HG03565 (cell line): Measurements from ENCODE around the gene MTR.

Source experiments
- ATAC-seq: cut with Tn5 transposase; IDR thresholded peaks from one replicate; pipeline ENCODE4 v1.9.1; 2021; ENCODE audit warnings: mild to moderate bottlenecking, moderate library complexity; ENCODE audit not compliant: unreplicated experiment

The MTR gene

GRCh38 chr1:236948996-236949395 lies 153.9 kb downstream of the MTR start:
- no peak for ATAC-seq

- ATAC-seq: no peak
These were observed 155.3 kb downstream of the MTR start for GRCh38 chr1:236950365-236950764.

GRCh38 chr1:236951672-236952071 lies 156.6 kb downstream of the MTR start:
- no peak for ATAC-seq

DNA sequence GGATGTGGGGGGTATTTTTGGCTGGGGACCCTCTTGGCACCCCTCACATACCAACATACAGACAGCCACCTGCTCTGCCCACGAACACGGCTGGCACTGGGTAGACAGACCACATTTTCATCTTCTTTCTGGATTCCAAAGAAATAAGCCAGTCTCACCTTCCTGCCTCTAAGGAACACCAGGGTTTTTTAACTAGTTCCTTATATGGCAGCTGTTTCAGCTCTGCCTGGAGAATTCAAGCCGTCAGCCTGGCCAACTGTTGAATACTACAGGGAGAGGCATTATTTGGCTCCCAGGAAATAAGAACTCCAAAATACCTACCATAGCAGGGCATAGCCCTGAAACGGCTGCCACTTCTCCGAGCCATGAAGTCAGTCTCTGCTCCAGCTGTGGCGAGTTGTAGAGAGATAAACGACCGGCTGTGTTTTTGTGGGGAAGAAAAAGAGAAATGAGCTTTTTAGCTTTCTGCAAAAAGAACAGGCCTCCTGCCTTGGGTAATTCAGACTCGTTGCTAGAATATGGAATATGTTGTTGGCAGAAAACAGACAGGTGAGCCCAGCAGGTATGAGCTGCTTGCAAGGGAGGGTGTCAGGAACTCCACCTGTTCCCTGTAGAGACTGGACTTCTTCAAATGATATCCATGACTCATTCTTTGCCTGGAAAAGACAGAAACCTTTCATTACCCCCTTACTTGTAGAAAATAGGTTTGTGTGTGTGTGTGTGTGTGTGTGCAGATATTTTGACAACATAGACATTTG lies 157.3 kb downstream of the MTR start:
- no peak for ATAC-seq

DNA sequence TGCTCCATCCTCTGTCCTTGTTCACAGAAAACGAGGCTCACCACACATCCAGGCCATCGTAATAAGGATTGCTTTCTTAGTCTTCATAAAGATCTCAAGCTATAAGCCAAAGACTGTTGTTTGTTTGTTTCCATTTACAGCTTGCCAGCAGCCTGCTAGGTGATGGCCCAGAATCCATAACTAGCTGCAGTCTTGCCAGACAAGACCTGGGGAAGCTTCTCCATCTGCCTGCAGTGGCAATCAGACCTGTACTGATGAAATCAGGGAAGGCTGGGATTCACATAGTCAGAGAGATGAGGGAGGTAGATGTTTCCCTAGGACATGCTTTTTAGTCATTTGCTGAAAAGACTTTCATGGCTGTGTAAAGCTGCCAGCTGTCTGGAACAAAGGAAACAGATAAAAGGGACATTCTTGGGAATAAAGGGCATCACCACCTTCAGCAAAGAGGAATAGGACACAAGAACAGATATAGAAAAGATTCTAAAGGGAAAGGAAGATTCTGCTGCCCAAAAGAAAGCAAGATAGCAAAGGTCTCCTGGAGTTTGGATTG lies 158.1 kb downstream of the MTR start:
- ATAC-seq: no peak
